Left kidney (tissue), 2 donors: ENCODE data around the gene PTPRJ. TPM values are rescaled to one million over a fixed set of nuclear protein-coding genes. Genes with fewer than 3 reads are reported as not detected.

ENCODE experiments used
- DNase-seq: peaks from one replicate; pipeline ENCODE4 v3.0.0-alpha.2; 2013
- polyA plus RNA-seq: library from polyadenylated mRNA; unstranded; fragments of 120-200 nt; gene quantifications from one replicate; pipeline ENCODE4 v1.2.1, GENCODE V29; 2013; ENCODE audit not compliant: insufficient read length

Gene PTPRJ
- polyA plus RNA-seq, 1 donor, result 26.9 TPM

DNA sequence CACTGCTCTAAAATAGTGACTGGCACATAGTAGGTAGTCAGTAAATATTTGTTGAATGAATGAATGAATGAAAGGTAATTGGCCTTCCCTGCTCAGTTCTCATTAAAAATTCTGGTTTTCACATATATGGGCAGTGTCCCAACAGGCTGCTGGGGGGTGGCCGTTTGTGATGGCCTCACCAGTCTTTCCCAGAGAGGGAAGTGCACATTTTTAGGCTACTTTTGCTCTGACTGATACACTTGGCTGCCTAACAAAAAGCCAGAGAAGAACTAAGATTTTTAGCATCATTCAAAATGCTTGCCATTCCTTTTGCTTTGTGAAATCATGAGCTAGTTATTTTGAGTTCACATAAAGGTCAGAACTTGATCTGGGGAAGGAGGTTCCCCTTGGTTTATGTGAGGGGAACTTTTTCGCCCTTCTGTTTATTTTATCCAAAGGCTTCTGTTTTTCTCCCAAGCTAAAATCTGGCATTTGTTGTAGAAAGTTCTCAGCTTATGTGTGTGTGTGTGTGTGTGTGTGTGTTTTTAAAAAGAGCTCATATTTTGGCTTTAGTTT, 83.1 kb downstream of the PTPRJ start:
- peak; percentile 65 for DNase-seq

- DNase-seq, result no peak
These were observed 83.9 kb downstream of the PTPRJ start for GRCh38 chr11:48064306-48064705.

DNA sequence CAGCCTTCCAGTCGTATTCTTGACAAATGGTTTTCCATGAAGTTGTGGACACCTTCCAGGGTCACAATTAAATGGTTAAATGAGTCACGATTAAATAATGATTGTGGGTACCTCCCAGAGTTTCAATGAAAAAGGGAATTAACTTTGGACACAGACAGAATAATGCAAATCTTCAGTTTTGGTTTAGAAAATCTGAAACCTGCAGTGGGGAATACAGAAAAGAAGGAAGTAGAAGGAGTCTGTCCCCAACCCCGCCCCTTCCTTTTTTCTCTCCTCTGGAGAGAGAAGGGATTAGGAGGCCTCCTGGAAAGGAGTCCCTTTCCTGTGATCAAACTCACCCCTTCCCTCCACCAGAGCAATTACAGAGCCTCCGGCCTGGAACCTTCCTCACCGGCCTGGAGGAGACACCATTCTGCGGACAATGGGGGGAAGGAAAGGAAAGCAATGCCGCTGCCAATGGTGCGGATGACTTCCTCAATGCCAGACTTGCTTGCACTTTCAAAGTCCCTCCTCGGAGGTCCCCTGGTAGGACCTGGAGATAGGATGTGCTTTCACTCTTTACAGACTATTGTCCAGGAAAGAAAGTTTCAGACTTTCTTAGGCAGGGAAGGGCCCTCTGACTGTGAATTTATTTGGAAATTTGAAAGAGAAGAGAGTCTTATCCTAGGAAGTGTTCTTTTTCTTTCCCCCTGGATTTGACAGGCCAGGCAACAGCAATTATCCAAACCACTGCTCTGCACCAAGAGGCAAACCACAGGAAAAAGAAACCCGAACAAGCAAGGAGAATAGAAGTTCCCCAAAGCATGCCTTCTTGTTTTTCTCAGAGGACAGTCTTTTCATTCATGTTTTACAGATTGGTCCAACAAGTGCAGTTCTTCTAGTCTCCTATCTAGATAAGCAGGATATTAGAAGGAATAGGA, 86.8 kb downstream of the PTPRJ start:
- DNase-seq, result no peak

DNA sequence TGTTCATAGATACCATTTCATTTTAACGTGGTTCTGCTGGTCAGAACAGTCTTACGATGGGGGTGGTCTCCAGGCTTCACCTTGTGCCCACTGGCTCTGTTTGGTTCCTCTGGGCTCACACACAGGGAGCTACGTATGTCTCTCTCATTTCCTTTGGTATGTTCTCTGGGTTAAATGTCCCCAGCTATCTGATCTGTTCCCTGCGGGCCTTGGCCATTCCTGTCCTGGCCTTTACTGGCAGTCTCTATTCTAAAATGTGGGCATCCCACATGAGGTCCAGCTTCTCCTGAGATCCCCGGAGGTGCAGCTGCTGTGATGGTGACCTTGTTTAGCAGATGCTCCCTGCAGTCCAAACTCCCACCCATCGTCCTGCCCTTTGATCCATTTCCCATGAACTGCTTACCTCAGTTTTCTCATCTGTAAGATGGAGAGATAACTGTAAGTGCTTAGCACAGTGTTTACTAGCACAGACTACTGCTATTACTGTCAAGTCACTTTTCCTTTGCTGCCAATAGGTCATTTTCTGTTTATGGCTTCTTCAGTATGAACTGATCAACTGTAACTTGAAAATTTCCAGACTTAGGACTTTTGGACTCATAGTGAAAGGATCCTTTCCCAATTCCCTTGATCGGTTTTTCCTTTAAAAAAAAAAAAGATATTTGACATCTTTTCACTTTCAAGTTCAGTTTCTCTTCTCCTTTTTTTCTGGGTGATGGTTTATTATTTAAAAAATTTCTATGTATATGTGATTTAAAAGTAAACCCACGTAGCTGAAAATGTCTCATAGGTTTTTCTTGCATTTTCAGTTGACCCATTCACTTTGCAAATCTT, 92.9 kb downstream of the PTPRJ start:
- DNase-seq, result no peak

DNA sequence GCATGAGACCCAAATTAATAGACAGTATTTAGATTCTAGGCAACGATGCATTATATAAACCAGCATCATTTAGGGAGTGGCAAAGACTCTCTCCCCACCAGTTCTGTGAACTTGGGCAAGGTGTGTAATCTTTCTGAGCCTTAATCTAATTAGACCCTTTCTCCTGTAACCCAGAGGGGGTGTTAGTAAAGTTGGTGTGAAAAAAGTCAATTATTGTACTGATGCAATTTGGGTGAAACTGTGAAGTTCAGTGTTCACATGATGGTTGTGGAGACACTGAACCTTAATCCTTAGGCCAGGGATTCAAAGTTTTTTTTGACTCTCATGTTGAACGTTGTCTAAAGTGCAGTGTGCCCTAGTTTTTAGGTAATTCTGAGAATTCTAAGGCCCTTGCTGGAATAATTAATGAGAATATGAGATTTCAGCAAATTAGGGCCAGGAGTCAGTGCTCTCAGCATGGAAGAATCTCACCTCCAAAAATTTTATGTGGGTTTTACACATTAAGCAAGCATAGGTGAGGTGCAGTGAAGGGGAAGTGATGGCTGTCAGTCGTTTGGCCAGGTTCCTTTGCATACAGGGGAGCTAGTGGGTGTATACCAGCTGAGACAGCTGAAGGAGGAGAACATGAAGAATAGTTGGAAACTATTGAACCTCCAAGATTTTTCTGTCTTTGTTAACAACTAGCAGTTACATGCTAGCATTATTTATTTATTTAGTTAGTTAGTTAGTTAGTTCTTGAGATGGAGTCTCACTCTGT, 94.2 kb downstream of the PTPRJ start:
- DNase-seq, result no peak

DNA sequence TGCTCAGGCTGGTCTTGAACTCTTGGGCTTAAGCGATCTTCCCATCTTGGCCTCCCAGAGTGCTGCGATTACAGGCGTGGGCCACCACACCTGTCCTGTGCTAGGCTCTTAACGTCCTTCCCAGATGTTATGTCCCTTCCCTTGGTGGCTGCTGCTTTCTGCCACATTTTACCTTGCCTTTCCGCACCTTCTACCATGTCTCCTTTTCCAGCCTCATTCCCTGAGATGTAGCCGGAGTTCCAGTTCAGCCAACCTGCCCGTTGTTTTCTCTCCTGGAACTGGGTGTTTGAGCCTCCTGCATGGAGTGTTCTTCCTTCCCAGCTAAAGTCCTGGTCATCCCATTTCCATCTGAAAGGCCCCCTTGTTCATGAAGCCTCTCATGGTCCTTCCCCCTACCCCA, 95.3 kb downstream of the PTPRJ start:
- no peak for DNase-seq

- DNase-seq, result no peak
These were observed 96.9 kb downstream of the PTPRJ start for GRCh38 chr11:48077251-48077650.

- no peak for DNase-seq
These were observed 98.3 kb downstream of the PTPRJ start for GRCh38 chr11:48078689-48079088.

DNA sequence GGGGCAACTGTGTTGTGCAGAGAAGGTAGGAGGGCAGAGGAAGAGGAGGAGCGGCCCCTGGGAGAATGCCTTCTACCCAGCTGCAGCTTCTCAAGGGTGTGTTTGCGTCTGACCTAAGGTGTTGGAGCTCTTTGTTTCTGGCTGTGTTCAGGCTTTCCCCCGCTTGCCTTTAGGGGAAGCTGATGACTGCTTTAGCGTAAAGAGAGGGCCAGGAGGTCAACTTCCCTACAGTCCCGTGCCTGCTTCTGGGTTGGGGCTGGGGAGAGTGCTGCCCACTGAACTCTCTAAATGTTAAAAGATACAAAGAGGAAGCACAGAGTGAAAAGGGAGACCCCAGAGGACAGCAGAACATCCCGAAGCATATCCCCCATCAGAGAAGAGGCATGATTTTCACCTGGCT, 99.2 kb downstream of the PTPRJ start:
- DNase-seq, result no peak

- no peak for DNase-seq
These were observed 100.0 kb downstream of the PTPRJ start for GRCh38 chr11:48080301-48080861.

GRCh38 chr11:48081151-48082010, 101.0 kb downstream of the PTPRJ start:
- no peak for DNase-seq

GRCh38 chr11:48082771-48083170, 102.4 kb downstream of the PTPRJ start:
- no peak for DNase-seq

GRCh38 chr11:48083421-48083820, 103.1 kb downstream of the PTPRJ start:
- no peak for DNase-seq

DNA sequence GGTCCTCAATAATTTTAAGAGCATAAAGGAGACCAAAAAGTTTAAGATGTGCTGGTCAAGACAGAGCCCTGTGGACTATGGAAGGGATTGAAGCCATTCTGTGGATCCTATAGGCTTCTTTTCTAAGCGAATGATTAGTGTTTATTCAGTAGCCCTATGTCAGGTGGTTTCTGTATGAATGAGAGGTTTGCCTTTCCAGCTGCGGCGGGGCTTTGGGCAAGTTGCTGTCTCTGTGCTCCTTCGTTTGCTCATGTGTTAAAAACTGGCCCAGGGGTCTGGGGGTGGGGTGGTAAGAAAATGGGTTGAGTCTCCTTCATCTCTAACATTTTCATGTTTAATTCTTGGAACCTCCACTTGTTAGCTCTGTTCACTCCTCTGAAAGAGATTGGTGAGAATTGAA, 105.3 kb downstream of the PTPRJ start:
- DNase-seq, result no peak

GRCh38 chr11:48087422-48087821, 107.1 kb downstream of the PTPRJ start:
- DNase-seq, result no peak

GRCh38 chr11:48087974-48088681, 107.8 kb downstream of the PTPRJ start:
- peak; percentile 51 for DNase-seq

GRCh38 chr11:48088682-48089050, 108.3 kb downstream of the PTPRJ start:
- no peak for DNase-seq

DNA sequence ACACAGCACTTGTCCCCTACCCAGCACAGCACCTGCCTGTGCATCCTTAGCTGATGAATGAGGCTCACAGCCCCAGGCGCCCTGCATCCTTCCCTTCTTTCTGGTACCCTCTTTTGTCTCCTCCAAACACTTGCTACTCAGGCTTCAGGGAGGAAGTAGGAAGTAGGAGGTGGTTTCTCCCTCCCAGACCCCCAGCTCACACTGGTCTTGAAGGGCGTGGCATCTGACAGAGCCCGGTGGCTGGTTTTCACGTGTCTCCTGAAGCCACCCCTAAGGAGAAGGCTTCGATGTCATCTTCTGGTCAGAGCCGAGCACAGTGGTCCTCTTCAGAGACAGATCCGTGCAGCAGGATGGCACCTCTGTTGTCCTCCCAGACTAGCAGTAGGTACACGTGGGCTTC, 109.8 kb downstream of the PTPRJ start:
- DNase-seq, result no peak

- DNase-seq, result no peak
These were observed 111.2 kb downstream of the PTPRJ start for GRCh38 chr11:48091426-48092102.

DNA sequence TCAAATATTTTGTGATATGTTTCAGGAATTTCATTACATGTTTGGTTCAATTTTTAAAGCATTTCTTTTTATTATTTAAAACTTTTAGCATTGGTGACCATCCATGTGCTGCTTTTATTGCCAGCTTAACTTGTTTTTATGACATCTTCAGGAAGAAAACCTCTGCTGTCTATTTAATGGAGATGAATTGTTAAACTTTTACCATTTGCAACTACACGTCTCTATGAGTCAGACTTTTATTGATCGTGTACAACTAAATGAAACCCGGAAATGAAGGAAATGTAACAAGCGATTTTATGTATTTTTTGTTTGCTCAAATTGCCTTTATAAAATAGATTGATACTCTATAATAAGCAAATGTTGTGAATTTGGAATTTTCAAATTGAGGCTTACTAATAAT, 113.0 kb downstream of the PTPRJ start:
- no peak for DNase-seq
